Measurements from ENCODE around the gene CPAMD8. TPM values are rescaled to one million over a fixed set of nuclear protein-coding genes. Genes with fewer than 3 reads are reported as not detected.

CPAMD8 gene
- total and polyA plus RNA-seq, 12 donors: 3.1 to 33.7 (median 9.2) TPM

GRCh38 chr19:16889366-16889882 lies 137.2 kb downstream of the CPAMD8 start:
- no peak overlapping the region for H3K4me3 ChIP-seq
- WGBS, 4 donors: 40 to 60% (median 51%) methylated on average over 3 to 22 of the region's 22 CpGs
- peak overlapping the region in 2 of 5 donors; percentile 56 to 76 for H3K27ac ChIP-seq
- intact Hi-C loops (cut with DNase I): no loop called here
- peak; percentile 67 to 84 (median 70) for DNase-seq
- no peaks in the 10 kb centered on the region for H3K36me3 ChIP-seq (replicated peaks in 1 of 2)
- TF ChIP-seq CTCF (IDR thresholded peaks at IDR 0.05) (peak in 2 of 6 experiments; percentile 14), POLR2A (IDR thresholded peaks at IDR 0.05) (no peak)
- H3K9me3 ChIP-seq (replicated peaks in 1 of 3): no peaks in the 10 kb centered on the region
- H3K27me3 ChIP-seq: no peaks in the 10 kb centered on the region
- H3K4me1 ChIP-seq (replicated peaks in 1 of 2): peaks cover 0 to 4% of the 10 kb centered on the region in 2 donors

GRCh38 chr19:16888629-16889365 lies 137.8 kb downstream of the CPAMD8 start, which contains the start of gene F2RL3:
F2RL3 (plus strand) TSS chr19:16888999; CDS start chr19:16889190, 191 bp downstream.
- 41 to 50% (median 45%) methylated on average over 15 to 31 of the region's 31 CpGs for WGBS, 4 donors
- intact Hi-C loops (cut with DNase I): no loop called here
- H3K4me3 ChIP-seq: no peak within 1 kb of the TSS
- H3K9me3 ChIP-seq (replicated peaks in 1 of 3): no peaks in the 10 kb centered on the region
- peak within 1 kb of the TSS in 2 of 5 donors; percentile 56 to 79 for H3K27ac ChIP-seq
- peaks cover 0 to 4% of the 10 kb centered on the region in 2 donors for H3K4me1 ChIP-seq (replicated peaks in 1 of 2)
- DNase-seq: peak in 5 of 7 donors; percentile 41 to 79 (median 60)
- no peaks in the 10 kb centered on the region for H3K27me3 ChIP-seq
- H3K36me3 ChIP-seq (replicated peaks in 1 of 2): no peaks in the 10 kb centered on the region
- TF ChIP-seq CTCF (IDR thresholded peaks at IDR 0.05) (no peak), POLR2A (IDR thresholded peaks at IDR 0.05) (peak in 1 of 2 donors; percentile 3)

- Histone ChIP-seq H3K36me3 (replicated peaks in 1 of 2) (no peaks in the 10 kb centered on the region), H3K4me1 (replicated peaks in 1 of 2) (peaks cover 0 to 4% of the 10 kb centered on the region in 2 donors), H3K27me3 (no peaks in the 10 kb centered on the region), H3K27ac (peak overlapping the region in 2 of 5 donors; percentile 56 to 79), H3K9me3 (replicated peaks in 1 of 3) (peaks cover 0 to 4% (median 0%) of the 10 kb centered on the region in 3 donors), H3K4me3 (no peak overlapping the region)
- intact Hi-C loops (cut with DNase I): no loop called here
- DNase-seq: peak in 1 of 7 donors; percentile 23
- WGBS, 4 donors: 58 to 83% (median 75%) methylated on average over 10 to 17 of the region's 17 CpGs
- TF ChIP-seq CTCF (IDR thresholded peaks at IDR 0.05) (no peak), POLR2A (IDR thresholded peaks at IDR 0.05) (no peak)
Measured at GRCh38 chr19:16887353-16888265, 139.0 kb downstream of the CPAMD8 start.

Measured in adrenal gland (tissue), 12 donors.